PC-9 (cell line): ENCODE results near the gene METTL8. TPM values are rescaled to one million over a fixed set of nuclear protein-coding genes. Genes with fewer than 3 reads are reported as not detected.

Experiments
- BruUV-seq: library from RNA; stranded (reverse); fragments of 400-500 nt; replicated peaks from 2 replicates; lab custom pipeline; 2021; lab: Mats Ljungman, UMichigan
- CTCF ChIA-PET: fragments of 300-600 bp; sonication (Branson Sonifier 250); formaldehyde crosslinking; loops from one replicate; lab custom pipeline; 2022; ENCODE audit warnings: antibody characterized with exemption; lab: Charles Lee
- POLR2A ChIA-PET: fragments of 300-600 bp; sonication (Branson Sonifier 250); formaldehyde crosslinking; loops from one replicate; lab custom pipeline; 2022; ENCODE audit warnings: antibody characterized with exemption; ENCODE audit not compliant: unreplicated experiment; lab: Charles Lee
- DNase-seq, 2 experiments: peaks; one replicate each; pipeline versions ENCODE4 v3.0.0 to v3.0.0-alpha.2; 2015 to 2022; ENCODE audit warnings: mixed read lengths in 1 of 2
- H2AFZ ChIP-seq: fragments of 200-600 bp; sonication (generic); 2 replicates; pipeline ENCODE4 v1.8.1; 2017; ENCODE audit warnings: antibody characterized with exemption
- H3F3A ChIP-seq: fragments of 200-600 bp; sonication (generic); 2 replicates; pipeline ENCODE4 v1.8.1; 2017; ENCODE audit warnings: antibody characterized with exemption, mild to moderate bottlenecking, low read depth; ENCODE audit not compliant: insufficient read depth
- H3K27ac ChIP-seq: fragments of 200-600 bp; sonication (generic); 2 replicates; pipeline ENCODE4 v1.6.1; 2016; ENCODE audit warnings: mixed run types
- H3K27me3 ChIP-seq: fragments of 200-600 bp; sonication (generic); 2 replicates; pipeline ENCODE4 v1.6.1; 2016; ENCODE audit warnings: low read depth, mixed run types; ENCODE audit not compliant: insufficient read depth
- H3K36me3 ChIP-seq: fragments of 200-600 bp; sonication (generic); 2 replicates; pipeline ENCODE4 v1.6.1; 2016; ENCODE audit warnings: low read depth, mixed run types
- H3K4me1 ChIP-seq: fragments of 200-600 bp; sonication (generic); replicated peaks from 2 replicates; pipeline ENCODE4 v1.6.1; 2016; ENCODE audit warnings: mixed run types; ENCODE audit not compliant: insufficient read depth
- H3K4me2 ChIP-seq: fragments of 200-600 bp; sonication (generic); 2 replicates; pipeline ENCODE4 v1.6.1; 2017; ENCODE audit warnings: mixed run types
- H3K4me3 ChIP-seq: fragments of 200-600 bp; sonication (generic); 2 replicates; pipeline ENCODE4 v1.6.1; 2016; ENCODE audit warnings: mixed run types
- H3K79me2 ChIP-seq: fragments of 200-600 bp; sonication (generic); 2 replicates; pipeline ENCODE4 v1.6.1; 2017; ENCODE audit warnings: low read depth, mixed run types
- H3K9me2 ChIP-seq: fragments of 200-600 bp; sonication (generic); 2 replicates; pipeline ENCODE4 v1.8.1; 2017; ENCODE audit warnings: mild to moderate bottlenecking; ENCODE audit not compliant: insufficient read depth
- H3K9me3 ChIP-seq: fragments of 200-600 bp; sonication (generic); 2 replicates; pipeline ENCODE4 v1.8.1; 2016; ENCODE audit warnings: low read depth; ENCODE audit not compliant: insufficient read depth
- H4K20me1 ChIP-seq: fragments of 200-600 bp; sonication (generic); 2 replicates; pipeline ENCODE4 v1.8.1; 2017; ENCODE audit not compliant: insufficient read depth
- CTCF ChIP-seq: fragments of 200-600 bp; sonication (generic); conservative IDR thresholded peaks from 2 replicates; pipeline ENCODE4 v1.6.1; 2017; ENCODE audit warnings: mixed run types, antibody characterized with exemption, mild to moderate bottlenecking, moderate library complexity
- EZH2 ChIP-seq: fragments of 200-600 bp; sonication (generic); IDR thresholded peaks from 2 replicates; pipeline ENCODE4 v1.8.0; 2017; ENCODE audit warnings: antibody characterized with exemption, low read depth
- intact Hi-C: fragments of 100-400 bp; cut with micrococcal nuclease; formaldehyde crosslinking; loops from one replicate; pipeline ENCODE4 v1.10.0; 2022; ENCODE audit not compliant: unreplicated experiment
- total RNA-seq: library from RNA; stranded (reverse); gene quantifications from 2 replicates; pipeline ENCODE4 v1.2.3, GENCODE V29; 2021

METTL8 gene
- total RNA-seq, 1 experiment from 2014 or later, result 21.8 TPM

- CTCF ChIA-PET, result interaction anchor here (0.7 kb wide), 1 partner anchor 10 kb away, joined by 3 read pairs; no protein-coding TSS in a partner anchor
- Histone ChIP-seq H3K27ac (no peak overlapping the region), H3K9me2 (no peaks in the 10 kb centered on the region), H3K79me2 (peaks cover 12% of the 10 kb centered on the region; the same call in 1 of the 2 replicates), H3K36me3 (peaks cover 7% of the 10 kb centered on the region; the same call in 1 of the 2 replicates), H4K20me1 (no peaks in the 10 kb centered on the region), H3K4me2 (no peak overlapping the region), H3K4me1 (peaks cover 17% of the 10 kb centered on the region), H3K4me3 (no peak overlapping the region), H3K27me3 (no peaks in the 10 kb centered on the region), H3K9me3 (peaks cover 31% of the 10 kb centered on the region), H2AFZ (no peak overlapping the region), H3F3A (no peaks in the 10 kb centered on the region; the same call in 1 of the 2 replicates)
- TF ChIP-seq CTCF, result no peak
- no peak for TF ChIP-seq EZH2
- no TSS peak for BruUV-seq
- DNase-seq, result no peak
- POLR2A ChIA-PET, result no interaction called here
- intact Hi-C loops, result no loop called here
Observed at GRCh38 chr2:171405546-171405945, 28.2 kb downstream of the METTL8 start.

GRCh38 chr2:171404719-171405118, 29.1 kb downstream of the METTL8 start:
- no peak overlapping the region for H3K4me2 ChIP-seq
- no peaks in the 10 kb centered on the region for H3K27me3 ChIP-seq
- CTCF ChIA-PET, result no interaction called here
- no peak overlapping the region for H2AFZ ChIP-seq
- TF ChIP-seq CTCF (no peak), EZH2 (no peak)
- BruUV-seq, result no TSS peak
- POLR2A ChIA-PET, result no interaction called here
- no peaks in the 10 kb centered on the region for H4K20me1 ChIP-seq
- H3K36me3 ChIP-seq, result peaks cover 7% of the 10 kb centered on the region; the same call in 1 of the 2 replicates
- H3K9me2 ChIP-seq, result no peaks in the 10 kb centered on the region
- peaks cover 12% of the 10 kb centered on the region; the same call in 1 of the 2 replicates for H3K79me2 ChIP-seq
- H3K27ac ChIP-seq, result no peak overlapping the region
- H3F3A ChIP-seq, result no peaks in the 10 kb centered on the region; the same call in 1 of the 2 replicates
- DNase-seq, result no peak
- intact Hi-C loops, result no loop called here
- peaks cover 31% of the 10 kb centered on the region for H3K9me3 ChIP-seq
- H3K4me3 ChIP-seq, result no peak overlapping the region
- H3K4me1 ChIP-seq, result peaks cover 10% of the 10 kb centered on the region; the same call in 1 of the 2 replicates

DNA sequence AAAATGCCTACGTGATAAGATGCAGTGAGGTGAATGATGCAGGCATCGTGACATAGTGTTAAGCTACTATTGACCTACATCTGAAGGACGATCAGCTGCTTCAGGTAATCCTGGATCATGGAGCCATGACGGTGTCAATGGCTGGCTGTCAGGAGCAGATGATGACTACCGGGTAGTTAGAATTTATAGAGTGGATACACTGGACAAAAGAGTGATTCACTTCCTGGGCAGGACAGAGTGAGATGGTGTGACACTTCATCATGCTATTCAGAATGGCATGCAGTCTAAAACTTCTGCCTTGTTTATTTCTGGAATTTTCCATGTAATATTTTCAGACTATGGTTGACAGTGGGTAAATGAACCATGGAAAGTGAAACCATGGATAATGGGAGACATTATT, 29.5 kb downstream of the METTL8 start:
- intact Hi-C loops, result no loop called here

More for the DNA sequence above, 29.5 kb downstream of the METTL8 start:
- TF ChIP-seq EZH2 (no peak), CTCF (no peak)
- Histone ChIP-seq H4K20me1 (no peaks in the 10 kb centered on the region), H3K27ac (no peak overlapping the region), H3K27me3 (no peaks in the 10 kb centered on the region), H3K4me2 (no peak overlapping the region), H3K4me3 (no peak overlapping the region), H3K79me2 (peaks cover 12% of the 10 kb centered on the region; the same call in 1 of the 2 replicates), H3K9me2 (no peaks in the 10 kb centered on the region), H3K9me3 (peaks cover 31% of the 10 kb centered on the region), H3K4me1 (peaks cover 10% of the 10 kb centered on the region; the same call in 1 of the 2 replicates), H2AFZ (no peak overlapping the region), H3F3A (no peaks in the 10 kb centered on the region; the same call in 1 of the 2 replicates), H3K36me3 (peaks cover 7% of the 10 kb centered on the region; the same call in 1 of the 2 replicates)
- CTCF ChIA-PET, result no interaction called here
- peak in 1 of 2 experiments; percentile 59 for DNase-seq
- no TSS peak for BruUV-seq
- POLR2A ChIA-PET, result no interaction called here
